ENCODE results near the gene PAPSS2.

The PAPSS2 gene

DNA sequence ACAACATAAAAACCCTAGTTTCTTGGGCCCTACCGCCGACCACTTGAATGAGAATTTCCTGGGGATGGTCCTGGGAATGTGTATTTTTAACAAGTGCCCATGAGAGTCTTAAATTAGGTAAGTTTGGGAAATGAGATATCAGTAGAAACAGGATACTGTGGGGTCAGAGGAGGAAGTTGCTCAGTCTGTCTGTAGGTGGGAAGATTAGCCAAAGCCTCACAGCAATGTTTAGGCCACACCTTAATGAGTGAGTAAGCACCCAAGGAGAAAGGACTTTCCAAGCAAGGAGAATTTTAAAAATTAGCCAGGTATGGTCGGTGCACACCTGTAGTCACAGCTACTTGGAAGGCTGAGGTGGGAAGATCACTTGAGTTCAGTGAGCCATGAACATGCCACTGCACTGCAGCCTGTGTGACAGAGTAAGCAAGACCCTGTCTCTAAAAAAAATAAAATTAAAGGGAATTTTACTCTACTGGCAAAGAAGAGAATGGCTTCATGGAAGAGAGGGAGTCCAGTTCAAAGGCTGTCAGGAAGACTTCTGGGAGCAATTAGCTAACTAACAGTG, 31.9 kb downstream of the PAPSS2 start:
- TF ChIP-seq, protein P1, sequence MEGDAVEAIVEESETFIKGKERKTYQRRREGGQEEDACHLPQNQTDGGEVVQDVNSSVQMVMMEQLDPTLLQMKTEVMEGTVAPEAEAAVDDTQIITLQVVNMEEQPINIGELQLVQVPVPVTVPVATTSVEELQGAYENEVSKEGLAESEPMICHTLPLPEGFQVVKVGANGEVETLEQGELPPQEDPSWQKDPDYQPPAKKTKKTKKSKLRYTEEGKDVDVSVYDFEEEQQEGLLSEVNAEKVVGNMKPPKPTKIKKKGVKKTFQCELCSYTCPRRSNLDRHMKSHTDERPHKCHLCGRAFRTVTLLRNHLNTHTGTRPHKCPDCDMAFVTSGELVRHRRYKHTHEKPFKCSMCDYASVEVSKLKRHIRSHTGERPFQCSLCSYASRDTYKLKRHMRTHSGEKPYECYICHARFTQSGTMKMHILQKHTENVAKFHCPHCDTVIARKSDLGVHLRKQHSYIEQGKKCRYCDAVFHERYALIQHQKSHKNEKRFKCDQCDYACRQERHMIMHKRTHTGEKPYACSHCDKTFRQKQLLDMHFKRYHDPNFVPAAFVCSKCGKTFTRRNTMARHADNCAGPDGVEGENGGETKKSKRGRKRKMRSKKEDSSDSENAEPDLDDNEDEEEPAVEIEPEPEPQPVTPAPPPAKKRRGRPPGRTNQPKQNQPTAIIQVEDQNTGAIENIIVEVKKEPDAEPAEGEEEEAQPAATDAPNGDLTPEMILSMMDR (IDR thresholded peaks at IDR 0.05; ENCODE audit: extremely low read depth, insufficient read depth, missing control alignments), result no peak
- no peak for DNase-seq (ENCODE audit: low spot score)
- in situ Hi-C loops (cut with MboI; ENCODE audit: low pct_unique_long_range_greater_than_20kb, low sequenced_read_pairs, unreplicated experiment), result no loop called here

DNA sequence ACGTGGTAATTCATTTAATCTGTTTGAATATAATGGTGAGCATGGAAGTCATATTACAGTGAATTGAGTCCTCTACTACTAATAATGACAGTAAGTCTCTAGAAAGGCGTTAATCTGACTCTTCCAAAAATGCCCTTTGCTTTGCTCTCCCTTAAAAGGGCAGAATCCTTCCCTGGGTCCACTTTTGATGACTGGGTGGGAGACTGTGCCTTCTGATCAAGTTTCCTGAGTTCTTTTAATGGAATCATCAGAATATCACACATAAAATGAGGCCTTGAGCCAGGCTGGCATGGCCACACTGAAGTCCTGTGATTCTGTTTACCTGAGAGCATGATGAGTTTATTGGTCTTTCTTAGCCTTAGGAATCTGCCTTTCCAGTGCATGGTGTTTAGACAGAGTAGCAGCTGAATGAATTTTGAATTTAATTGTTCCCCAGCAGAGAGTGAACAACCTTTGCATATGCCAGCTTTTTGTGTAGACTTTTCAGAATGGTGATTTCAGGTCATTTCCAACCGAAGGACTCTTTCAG, 33.3 kb downstream of the PAPSS2 start:
- TF ChIP-seq, protein P1 (IDR thresholded peaks at IDR 0.05; ENCODE audit: extremely low read depth, insufficient read depth, missing control alignments), result no peak
- in situ Hi-C loops (cut with MboI; ENCODE audit: low pct_unique_long_range_greater_than_20kb, low sequenced_read_pairs, unreplicated experiment), result no loop called here
- no peak for DNase-seq (ENCODE audit: low spot score)

DNA sequence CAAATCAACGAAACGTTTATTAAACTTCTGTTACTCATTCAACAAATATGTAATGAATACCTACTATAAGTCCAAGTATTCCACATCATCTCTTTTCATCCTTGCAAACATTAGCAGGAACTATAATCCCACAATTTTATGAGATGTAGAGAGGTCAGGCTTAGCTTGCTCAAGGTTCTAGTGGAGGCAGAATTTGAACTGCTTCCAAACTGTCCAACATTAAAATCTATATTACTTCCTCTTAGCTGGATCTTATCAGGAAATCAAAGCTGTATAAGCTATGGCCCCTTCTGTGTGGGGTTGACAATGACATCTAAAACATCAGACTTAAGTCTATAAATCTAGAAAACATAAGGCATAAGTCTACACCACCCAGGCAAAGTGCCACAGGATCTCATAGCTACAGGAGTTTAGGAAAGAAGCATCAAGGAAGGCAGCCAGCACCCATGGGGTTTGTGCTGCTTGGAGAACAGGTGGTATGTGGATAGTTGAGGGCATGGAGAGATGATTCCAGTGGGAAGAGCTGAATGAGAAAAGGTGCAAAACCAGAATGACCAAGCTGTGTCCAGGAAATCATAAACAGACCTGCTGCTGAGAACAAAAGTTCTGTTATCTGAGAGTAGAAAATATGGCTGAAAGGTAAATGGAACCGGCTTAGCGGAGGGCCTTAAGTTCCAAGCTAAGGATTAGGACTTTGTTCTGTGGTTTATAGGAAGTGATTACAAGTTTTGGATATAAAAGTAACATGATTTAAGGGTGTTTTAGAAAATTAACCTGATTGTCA, 34.5 kb downstream of the PAPSS2 start:
- in situ Hi-C loops (cut with MboI; ENCODE audit: low pct_unique_long_range_greater_than_20kb, low sequenced_read_pairs, unreplicated experiment), result no loop called here
- no peak for DNase-seq (ENCODE audit: low spot score)
- TF ChIP-seq, protein P1 (IDR thresholded peaks at IDR 0.05; ENCODE audit: extremely low read depth, insufficient read depth, missing control alignments), result no peak

DNA sequence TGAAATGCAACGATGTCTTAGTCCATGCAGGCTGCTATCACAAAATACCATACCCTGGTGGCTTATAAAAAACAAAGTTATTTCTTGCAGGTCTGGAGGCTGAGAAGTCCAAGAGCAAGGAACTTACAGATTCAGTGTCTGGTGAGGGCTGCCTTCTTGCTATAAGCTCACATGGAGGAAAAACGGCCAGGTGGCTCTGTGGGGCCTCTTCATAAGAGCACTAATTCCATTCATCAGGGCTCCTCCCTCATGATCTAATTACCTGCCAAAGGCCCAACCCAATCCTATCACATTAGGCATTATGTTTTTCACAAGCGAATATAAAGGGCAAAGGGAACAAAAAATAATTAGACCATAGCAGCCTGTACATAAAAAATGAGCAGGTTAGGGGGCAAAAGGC, 35.4 kb downstream of the PAPSS2 start:
- DNase-seq (ENCODE audit: low spot score), result no peak
- in situ Hi-C loops (cut with MboI; ENCODE audit: low pct_unique_long_range_greater_than_20kb, low sequenced_read_pairs, unreplicated experiment), result no loop called here
- TF ChIP-seq, protein P1 (IDR thresholded peaks at IDR 0.05; ENCODE audit: extremely low read depth, insufficient read depth, missing control alignments), result no peak

DNA sequence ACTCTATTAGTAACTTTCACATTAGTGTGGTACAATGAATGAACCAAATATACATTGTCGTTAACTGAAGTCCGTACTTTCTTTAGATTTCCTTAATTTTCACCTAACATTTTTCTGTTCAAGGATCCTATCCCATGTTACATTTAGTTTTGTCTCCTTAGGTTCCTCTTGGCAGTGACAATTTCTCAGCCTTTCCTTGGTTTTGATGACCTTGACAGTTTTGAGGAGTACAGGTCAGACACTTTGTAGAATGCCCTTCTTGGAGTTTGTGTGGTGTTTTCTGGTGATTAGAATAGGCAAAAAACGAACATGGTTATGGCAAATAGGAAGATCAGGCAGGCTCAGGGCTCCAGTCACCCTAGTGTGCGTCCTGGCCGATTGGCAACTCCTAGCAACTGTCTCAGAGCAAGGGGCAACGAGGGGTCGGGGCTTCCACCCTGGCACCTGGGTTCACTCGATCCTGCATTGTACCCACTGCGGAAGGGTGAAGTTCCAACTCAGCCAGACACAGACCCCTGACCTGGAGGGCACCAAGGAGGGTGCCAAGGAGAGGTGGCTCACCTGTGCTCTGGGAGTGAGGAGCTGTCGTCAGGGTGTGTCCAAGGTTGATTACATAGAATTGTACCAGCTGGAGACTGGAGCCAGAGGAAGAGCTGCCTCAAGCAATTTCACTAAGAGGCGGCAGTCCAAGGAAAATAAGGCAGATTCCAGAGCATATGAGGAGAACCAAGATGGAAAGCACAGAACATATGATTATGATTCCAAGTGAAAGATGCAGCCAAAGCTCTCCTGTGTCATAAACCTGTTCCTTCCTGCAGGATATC, 37.5 kb downstream of the PAPSS2 start:
- in situ Hi-C loops (cut with MboI; ENCODE audit: low pct_unique_long_range_greater_than_20kb, low sequenced_read_pairs, unreplicated experiment), result no loop called here
- no peak for DNase-seq (ENCODE audit: low spot score)
- TF ChIP-seq, protein P1 (IDR thresholded peaks at IDR 0.05; ENCODE audit: extremely low read depth, insufficient read depth, missing control alignments), result no peak

DNA sequence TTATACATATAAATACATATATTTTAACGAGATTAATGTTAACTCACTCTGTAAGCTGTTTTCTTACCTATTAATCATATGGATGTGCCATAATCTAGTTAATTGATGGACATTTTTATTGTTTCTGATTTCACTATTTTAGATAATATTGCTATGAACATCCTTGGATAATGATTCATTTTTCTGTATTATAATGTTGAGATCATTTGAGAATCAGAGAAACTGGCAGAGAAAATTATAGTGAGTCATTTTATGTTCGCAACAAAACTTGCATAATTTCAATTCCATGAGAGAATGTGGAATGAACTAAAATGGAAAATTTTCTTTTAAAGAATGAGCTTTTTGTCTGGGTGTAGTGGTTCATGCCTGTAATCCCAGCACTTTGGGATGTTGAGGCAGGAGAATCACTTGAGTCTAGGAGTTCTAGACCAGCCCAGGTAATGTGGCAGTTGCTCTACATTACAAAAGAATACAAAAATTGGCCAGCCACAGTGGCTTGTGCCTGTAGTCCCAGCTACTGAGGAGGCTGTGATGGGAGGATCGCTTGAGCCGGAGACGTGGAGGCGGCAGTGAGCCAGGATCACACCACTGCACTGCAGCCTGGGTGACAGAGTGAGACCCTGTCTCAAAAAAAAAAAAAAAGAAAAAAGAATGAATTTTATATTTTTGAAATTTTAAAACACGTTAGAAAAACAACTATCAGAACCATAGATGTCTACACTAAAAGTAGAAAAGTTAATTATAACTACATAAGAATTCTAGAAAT, 40.5 kb downstream of the PAPSS2 start:
- in situ Hi-C loops (cut with MboI; ENCODE audit: low pct_unique_long_range_greater_than_20kb, low sequenced_read_pairs, unreplicated experiment), result no loop called here
- TF ChIP-seq, protein P1 (IDR thresholded peaks at IDR 0.05; ENCODE audit: extremely low read depth, insufficient read depth, missing control alignments), result no peak
- DNase-seq (ENCODE audit: low spot score), result no peak

Data from GM13977 (cell line).